HS-27A (cell line): Measurements from ENCODE around the gene YPEL3.

ENCODE experiments used
- DNase-seq: peaks from one replicate; pipeline ENCODE4 v3.0.0-alpha.2; 2012; ENCODE audit warnings: low read depth, missing footprints

The YPEL3 gene

DNA sequence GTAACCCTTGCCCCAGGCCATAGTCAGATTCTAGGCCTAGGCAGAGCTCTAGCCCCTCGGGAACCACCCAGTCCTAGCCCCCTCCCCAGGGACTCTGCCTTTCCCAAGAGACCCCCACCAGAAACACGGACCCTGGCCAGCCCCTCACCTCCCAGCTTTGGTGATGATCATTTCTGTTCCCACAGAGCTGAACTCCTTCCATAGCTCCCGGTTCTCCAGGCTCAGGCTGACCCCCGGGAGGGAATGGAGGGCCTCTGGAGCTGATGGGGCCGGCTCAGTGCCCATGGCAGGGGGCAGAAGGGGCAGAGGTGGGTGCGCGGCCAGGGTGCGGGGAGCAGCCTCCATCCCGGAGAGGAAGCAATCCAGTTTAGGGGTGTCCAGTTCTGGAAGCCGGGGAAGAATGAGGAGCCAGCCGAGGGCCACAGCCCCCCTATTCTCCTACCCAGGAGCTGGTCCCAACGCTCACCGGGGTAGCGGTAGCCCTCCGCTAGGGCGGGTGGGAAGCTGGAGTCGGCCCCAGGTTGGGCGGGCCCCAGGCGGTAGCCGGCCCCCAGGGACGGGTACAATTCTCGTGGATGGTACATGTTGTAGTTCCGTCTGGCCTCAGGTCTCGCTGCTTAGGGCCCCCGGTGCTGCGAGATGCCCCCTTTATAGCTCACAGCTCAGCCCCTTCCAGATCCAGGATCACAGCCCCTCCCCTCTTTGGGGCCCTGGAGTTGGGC, 5.2 kb downstream of the YPEL3 start:
- no peak for DNase-seq

DNA sequence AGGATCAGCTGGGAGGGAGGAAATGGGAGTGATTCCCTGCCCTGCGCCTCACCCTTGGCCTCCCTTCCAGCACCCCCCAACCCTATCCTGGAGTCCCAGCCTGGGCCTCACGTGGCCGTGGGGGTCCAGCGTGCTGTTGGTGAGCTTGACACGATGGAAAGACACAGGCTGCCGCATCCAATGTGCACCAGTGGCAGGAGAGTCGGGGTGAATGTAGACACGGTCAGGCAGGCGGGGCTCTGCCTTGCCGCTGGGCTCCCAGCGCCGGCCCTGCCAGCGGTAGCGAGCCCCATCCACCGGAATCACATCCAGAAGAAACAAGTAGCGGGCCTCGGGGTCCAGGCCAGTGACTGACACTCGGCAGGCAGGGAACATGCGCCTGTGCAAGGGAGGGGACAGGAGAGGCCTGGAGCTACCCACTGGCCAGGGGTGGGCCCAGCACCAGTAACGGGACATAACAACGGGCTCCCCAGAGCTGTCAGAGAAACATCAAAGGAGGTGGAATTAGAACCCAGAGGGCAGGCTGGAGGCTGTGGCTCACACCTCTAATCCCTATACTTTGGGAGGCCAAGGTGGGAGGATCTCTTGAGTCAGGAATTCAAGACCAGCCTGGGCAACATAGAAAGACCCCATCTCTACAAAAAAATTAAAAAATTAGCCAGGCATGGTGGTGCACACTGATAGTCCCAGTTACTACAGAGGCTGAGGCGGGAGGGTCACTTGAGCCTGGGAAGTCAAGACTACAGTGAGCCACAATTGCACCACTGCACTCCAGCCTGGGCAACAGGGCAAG, 7.0 kb downstream of the YPEL3 start:
- DNase-seq, result no peak

DNA sequence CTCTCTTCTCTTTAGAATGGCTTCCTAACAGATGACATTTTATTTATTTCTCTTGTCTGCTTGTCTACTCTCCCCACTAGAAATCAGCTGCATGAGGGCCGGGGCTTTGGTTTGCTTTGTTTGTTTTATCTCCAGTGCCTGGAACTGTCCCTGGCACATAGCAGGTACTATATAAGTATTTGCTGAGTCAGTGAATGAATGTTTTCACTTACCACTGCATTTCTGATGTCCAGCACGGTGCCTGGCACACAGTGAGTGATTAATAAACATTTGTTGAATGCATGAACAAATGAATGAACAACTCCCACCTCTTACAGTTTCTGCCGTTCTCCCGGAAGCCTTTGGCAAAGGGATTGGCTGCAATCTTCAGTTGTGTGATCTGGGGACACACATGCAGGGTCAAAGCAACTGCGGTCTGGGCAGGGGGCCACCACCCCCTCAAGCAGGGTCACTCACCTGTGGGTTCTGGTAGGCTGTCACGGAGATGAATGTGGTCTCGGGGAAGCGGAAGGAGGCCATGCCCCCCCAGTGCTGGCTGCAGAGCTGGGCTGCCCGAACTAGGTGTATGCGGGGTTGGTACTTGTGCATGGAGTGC, 7.7 kb downstream of the YPEL3 start:
- no peak for DNase-seq

GRCh38 chr16:30087181-30087898, 8.7 kb downstream of the YPEL3 start:
- no peak for DNase-seq

- no peak for DNase-seq
Measured at GRCh38 chr16:30086291-30087140, 9.5 kb downstream of the YPEL3 start.

DNA sequence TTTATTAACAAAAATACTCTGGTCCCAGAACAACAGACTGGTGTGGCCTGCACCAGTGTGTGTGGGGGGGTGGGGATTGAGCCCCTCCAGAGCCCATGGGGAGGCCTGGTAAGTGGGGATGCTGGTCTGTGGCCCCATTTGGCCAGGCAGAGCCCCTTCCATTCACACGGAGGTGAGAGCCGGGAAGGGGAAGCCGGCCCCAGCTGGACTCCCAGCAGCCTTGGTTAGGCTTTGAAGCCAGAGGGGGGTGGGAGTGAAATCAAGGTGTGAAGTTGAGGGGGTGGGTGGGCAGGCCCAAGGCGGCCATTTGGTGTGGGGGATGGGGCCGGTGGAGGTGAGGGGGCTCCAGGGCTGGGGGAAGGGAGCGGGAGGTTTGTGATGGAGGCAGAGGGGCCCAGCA, 10.2 kb downstream of the YPEL3 start:
- DNase-seq, result no peak

DNA sequence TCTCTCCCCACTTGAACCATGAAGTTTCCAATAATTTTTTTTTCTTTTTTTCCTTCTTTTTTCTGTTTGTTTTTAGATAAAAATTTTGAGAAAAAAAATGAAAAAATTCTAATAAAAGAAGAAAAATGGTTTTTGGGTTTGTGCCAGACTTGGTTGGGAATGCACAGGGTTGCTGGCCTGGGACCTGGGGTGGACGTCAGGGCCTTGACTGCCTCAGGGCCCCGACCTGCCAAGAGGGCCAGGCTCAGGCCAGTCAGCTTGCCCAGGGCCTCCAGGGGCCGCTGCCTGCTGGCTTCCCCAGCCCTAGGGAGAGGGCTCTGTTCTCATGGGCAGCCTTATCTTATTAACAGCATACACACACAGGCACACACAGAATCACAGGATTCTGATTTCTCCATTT, 10.8 kb downstream of the YPEL3 start:
- no peak for DNase-seq

DNA sequence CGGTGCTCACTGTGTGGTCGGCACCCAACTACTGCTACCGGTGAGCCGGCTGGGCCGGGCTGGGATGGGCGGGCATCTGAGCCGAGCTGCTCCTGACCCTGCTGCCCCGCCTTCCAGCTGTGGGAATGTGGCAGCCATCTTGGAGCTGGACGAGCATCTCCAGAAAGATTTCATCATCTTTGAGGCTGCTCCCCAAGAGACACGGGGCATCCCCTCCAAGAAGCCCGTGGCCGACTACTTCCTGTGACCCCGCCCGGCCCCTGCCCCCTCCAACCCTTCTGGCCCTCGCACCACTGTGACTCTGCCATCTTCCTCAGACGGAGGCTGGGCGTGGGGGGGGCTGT, 11.2 kb downstream of the YPEL3 start:
- no peak for DNase-seq

DNA sequence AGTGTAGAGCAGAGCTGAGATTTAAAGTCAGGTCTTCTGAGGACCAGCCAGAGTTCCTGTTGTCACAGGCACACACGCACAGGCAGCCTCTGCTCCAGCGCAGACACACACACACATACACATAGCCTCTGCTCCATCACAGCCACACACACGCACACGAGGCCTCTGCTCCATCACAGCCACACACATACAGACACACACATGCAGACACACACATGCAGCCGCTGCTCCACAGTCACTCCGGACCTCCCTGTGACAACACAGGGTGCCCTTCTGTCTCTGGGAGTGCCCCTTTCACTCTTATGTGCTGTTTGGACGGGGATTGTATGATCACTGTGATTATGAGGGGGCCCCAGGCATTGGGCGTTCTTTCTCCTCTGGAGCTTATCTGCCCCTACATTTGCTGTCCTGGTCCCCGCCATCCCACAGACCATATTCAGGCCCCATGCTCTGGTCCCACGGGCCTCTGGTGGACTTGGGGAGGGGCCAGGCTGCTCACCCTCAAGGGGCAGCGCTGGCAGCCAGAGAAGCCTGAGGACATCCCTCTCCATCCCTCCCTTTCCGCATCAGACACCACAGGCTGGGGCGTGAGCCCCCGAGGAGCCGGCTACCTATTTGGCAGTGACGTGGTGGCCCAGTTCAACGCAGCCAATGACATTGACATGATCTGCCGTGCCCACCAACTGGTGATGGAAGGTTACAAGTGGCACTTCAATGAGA, 11.8 kb downstream of the YPEL3 start:
- no peak for DNase-seq

- no peak for DNase-seq
Measured at GRCh38 chr16:30083216-30084055, 12.6 kb downstream of the YPEL3 start.

DNA sequence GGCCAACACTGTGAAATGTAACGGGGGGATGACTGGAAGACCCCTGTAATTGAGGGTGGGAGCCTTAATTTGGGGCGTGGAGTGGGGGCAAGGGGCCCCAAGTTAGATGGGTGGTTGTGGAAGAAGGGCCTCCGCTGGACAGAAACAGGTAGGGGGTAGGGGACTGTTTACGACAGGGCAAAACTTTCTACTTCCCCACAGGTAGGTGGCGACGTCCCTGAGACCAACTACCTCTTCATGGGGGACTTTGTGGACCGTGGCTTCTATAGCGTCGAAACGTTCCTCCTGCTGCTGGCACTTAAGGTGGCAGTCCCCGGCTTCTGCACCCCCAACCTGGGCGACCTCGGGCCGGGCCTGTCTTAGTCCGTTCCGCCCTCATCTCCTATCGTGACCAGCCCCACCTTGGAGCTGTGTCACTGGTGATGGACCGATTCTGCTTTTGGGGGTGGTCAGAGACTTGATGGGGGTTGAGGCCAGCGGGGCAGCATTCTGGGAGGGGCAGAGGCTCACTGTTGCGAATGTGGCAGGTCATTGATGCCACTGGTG, 13.4 kb downstream of the YPEL3 start:
- DNase-seq, result no peak

- DNase-seq, result no peak
Measured at GRCh38 chr16:30079480-30079879, 16.5 kb downstream of the YPEL3 start.

GRCh38 chr16:30078744-30079143, 17.3 kb downstream of the YPEL3 start:
- DNase-seq, result no peak

DNA sequence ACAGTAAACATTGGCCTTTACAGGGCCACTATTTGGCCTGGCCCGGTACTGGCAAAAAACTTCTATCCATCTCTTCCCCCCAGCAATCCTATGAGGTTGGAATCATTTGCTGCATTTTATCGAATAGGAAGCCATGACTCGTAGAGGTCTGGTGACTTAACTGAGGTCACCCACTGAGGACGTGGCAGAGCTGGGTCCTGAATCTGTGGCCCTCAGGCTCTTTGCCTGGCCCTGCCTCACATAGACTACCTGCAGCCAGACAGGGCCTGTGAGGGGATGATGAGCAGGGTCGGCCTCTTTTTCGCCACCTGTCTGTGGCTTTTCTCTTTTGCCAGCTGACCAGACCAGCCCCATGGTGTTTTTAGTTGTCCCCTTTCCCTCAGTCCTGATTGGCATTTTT, 18.4 kb downstream of the YPEL3 start:
- DNase-seq, result no peak

DNA sequence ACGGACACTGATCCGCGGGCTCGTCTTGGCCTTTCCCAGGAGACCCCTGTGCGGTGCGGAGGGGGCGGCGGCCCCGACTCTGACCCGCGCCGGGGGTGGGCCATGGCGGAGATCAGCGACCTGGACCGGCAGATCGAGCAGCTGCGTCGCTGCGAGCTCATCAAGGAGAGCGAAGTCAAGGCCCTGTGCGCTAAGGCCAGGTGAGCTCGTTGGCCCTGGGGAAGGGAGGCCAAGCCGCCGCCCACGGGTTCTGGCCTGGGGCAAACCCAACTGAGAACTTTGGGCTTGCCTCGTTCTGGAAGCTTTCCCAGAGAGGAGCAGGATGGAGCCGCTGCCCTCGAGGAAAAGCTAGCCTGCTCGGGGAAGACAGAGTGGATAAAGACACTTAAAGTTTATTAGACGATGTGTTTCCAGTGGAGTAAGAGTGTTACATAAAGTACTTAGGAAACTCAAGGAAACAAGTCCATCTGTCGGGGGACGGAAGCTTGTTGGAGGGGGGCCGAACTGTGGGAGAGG, 19.7 kb downstream of the YPEL3 start:
- no peak for DNase-seq

GRCh38 chr16:30075503-30076275, 20.3 kb downstream of the YPEL3 start, which contains the start of gene PPP4C:
Gene PPP4C (plus strand): TSS chr16:30075994. CDS start chr16:30076378, 384 bp downstream.
- no peak for DNase-seq

- no peak for DNase-seq
Measured at GRCh38 chr16:30070490-30070889, 25.5 kb downstream of the YPEL3 start.

DNA sequence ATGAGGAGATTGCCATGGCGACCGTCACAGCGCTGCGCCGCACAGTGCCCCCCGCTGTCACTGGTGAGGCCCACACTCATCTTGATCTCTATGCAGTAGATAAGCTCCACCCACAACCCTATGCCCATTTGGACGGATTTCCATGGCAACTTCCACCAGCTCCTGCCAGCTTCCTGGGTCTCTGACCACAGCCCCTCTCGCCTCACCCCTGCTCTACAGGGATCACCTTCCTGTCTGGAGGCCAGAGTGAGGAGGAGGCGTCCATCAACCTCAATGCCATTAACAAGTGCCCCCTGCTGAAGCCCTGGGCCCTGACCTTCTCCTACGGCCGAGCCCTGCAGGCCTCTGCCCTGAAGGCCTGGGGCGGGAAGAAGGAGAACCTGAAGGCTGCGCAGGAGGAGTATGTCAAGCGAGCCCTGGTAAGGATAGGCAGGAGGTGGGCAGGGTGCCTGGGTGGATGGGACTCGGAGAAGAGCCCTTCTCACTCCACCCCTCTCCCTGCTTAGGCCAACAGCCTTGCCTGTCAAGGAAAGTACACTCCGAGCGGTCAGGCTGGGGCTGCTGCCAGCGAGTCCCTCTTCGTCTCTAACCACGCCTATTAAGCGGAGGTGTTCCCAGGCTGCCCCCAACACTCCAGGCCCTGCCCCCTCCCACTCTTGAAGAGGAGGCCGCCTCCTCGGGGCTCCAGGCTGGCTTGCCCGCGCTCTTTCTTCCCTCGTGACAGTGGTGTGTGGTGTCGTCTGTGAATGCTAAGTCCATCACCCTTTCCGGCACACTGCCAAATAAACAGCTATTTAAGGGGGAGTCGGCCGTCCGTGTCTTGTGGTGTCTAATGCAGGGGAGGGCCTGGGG, 26.2 kb downstream of the YPEL3 start:
- no peak for DNase-seq
